Left lobe of liver (tissue), 2 donors: ENCODE data around the gene FRS2. TPM values are rescaled to one million over a fixed set of nuclear protein-coding genes. Genes with fewer than 3 reads are reported as not detected.
"Not testable (repeated sequence)": the region's sequence is repeated elsewhere in the genome, so short reads cannot be mapped to it uniquely, and the experiment has no call there.

Source experiments
- ATAC-seq: fragments of 200-7000 bp; cut with Tn5 transposase; one replicate; pipeline ENCODE4 v1.9.1; 2020; ENCODE audit warnings: mild to moderate bottlenecking, moderate library complexity
- DNase-seq: peaks from one replicate; pipeline ENCODE4 v3.0.0-alpha.2; 2020; ENCODE audit warnings: low spot score
- total RNA-seq: library from RNA; stranded (reverse); gene quantifications from one replicate; pipeline ENCODE4 v1.2.1, GENCODE V29; 2021
- donor health status: DM: no; HTN: no; CAD: no; lungs with moderate emphysema.
- donor health status: DM: no; HTN: yes; CAD: no.

The FRS2 gene
- total RNA-seq, 1 donor from 2014 or later, result 15.2 TPM

DNA sequence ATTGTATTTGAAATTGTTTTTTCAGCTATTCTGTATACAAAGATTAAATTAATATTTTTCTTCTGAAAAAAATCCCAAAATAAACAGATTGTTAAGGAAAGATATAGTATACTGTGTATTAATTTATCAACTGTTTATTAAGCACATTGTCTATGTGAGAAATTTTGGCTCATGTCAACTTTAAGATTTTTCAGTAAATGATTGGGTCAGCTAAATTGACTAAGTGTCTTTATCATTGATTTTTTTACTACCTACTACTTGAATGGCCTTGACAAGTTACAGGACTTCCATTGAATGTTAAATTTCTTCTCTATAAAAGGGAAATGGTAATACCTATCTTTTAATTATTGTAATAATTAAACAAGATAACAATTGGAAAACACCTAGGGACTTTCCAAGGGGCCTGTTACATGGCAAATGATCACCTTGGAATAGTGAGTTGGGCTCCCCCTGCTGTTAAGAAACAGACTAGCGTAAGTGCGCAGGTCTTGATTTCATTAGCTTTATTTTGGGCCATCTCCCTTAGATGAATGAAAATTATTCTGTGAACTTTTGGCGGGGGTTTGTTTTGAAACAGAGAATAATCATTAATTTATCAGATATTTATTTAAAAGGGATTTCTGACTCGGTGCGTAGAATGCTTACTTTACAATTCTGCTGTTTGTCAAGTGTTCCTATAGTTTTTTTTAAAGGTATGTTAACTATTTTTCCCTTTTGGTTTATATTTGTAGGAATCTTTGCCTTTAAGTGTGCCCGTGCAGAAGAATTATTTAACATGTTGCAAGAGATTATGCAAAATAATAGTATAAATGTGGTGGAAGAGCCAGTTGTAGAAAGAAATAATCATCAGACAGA, 100.6 kb downstream of the FRS2 start:
- DNase-seq (no peak), ATAC-seq (peak; percentile 92)

DNA sequence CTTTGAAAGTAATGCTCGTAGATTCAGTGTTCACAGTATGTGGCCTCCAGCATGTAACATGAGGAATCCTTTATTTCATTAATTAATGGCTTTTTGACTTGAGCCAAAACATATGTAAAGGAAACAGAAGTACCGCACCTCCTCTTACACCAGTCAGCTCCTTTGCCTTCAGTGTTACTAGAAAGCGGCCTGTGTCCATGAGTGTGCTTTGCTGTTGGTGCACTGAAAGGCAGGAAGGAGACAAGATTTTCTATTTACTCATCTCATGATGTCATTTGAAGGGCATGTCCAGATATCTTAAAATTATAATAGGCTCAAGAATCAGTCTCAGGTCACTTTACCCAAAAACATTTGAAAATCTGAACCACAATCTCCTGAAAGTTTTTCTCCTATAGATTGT, 105.2 kb downstream of the FRS2 start:
- DNase-seq, result no peak
- no peak for ATAC-seq

DNA sequence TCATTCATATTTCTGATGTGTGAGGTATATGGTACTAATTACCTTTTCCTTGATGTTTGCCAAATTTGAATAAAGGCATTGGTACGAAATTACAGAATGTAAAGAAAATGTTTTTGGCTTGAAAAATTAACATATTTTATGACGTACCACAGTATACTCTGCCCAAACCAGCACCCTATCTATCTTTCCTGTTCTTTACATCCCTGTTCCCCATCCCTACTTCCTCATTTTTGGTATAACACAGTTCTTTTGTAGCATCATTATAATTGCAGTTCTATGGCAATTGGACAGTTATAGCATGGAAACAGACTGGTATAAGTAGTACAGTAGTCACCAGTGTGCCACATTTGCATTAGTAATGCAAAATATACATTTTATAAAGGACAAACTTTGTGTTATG, 108.1 kb downstream of the FRS2 start:
- no peak for ATAC-seq
- no peak for DNase-seq

DNA sequence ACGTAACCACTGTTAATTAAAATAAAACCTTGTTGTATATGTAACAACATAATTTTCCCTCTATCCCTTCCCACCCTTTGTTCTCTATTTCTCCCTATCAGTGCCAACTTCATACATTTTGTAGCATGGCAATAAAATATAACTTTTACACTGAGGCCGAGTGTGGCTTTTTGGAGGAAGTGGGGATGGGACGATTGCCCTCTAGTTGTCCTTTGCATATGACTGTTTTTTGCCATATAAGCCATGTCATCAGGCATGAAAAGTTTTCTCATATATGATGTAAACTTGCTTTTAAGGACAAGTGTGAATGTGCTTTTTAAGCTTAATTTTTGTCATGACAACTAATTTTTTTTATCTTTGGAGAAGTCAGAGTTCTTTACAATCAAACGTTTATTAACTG, 108.8 kb downstream of the FRS2 start:
- no peak for DNase-seq
- ATAC-seq, result no peak

DNA sequence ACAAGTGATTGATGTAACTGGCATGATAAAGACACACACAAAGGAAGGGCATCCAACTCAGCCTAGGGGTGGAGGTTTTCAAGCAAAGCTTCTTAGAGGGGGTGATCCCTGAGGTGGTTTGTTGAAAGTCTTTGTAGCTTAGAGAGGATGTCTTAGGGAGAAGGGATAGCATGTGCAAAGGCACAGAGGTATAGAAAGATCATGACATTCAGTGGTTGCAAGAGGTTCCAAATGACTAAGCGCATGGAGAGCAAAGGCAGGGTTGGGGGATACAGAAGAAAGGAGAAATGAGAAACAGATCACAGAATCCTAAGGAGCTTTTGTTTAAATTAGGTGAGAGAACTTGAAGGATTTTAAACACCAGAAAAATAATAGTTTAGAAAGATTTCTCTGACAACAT, 109.9 kb downstream of the FRS2 start:
- DNase-seq (no peak), ATAC-seq (no peak)

DNA sequence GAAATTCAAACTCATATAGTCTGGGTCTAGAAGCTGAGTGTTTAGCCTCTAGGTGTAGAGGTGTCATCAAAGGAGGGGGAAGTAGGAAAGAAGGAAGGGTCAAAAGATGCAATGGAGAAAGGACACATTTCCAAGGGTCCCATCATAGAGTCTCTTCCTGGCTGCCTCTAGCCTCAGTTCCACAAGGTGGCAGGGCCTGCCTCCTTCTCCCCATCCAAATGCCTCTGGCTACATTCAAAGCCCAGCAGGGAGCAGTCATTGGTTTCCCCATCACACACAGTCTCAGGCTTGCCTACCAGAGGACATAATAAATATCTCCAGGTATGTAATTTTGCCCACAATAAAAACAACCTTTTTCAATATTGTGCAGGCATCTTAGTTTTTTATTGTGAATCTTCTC, 113.0 kb downstream of the FRS2 start:
- no peak for DNase-seq
- ATAC-seq, result no peak

DNA sequence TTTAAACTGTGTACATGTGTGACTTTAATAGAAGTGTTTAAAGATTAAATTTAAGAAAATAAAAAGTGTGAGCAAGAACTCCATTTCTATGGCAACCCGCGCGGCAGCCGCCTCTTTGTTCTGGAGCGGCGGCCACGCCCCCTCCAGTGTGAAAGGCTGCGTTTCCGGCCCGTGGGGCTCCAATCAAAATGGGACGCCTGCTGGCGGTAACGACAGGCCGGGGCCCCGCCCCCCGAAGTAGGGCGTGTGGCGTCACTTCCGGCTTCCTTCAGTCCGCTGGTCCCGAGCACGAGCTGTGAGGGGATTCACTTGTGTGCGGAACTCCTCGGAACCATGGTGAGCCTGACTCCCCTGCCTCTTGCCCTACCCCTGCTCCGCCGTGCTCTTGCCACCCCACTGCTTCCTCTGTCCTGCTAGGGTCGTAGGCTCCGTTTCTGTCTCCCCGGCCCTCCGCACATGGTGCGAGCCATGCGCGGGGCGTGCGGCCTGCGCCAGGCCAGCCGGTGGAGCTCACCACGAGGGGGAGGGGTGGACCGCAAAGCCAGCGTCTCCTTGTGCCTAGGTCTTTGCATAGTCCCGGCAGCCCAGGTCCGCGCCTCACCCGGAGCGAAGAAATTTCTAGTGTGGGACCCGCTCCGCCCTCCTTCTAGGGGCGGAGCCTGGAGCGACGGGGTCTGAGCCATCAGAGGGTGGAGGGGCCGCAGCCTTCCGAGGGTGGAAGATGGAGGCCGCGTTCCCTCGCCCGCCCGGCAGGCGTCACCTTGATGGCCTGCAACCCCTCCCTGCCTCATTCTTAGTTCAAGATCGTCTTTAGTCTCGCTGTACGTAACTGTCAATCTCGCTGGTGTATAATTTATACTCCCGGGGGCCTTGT, 115.2 kb downstream of the FRS2 start, which contains the start of gene CCT2:
Gene CCT2 (plus strand): TSS at position 271 of the 874 bp plus-strand sequence. CDS start 63 bp downstream, at position 334.
- ATAC-seq (peak; percentile 99), DNase-seq (peak; percentile 97)

DNA sequence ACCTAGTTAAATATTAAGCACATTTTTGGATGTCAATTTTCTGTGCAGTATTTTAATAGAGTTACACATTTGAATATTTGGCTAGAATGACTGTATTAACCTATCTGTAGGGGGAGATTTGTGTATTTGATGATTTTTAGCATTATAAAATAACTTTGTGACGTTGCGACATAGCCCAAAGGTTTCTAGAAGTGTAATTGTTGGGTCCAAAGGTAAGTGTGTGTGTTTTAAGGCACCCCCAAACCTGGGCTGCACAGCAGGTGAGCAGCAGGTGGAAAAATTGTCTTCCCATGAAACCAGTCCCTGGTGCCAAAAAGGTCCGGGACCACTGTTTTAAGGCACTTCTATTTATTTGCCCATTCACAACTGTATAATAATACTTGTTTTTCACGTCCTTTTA, 118.3 kb downstream of the FRS2 start:
- no peak for ATAC-seq
- DNase-seq, result no peak

DNA sequence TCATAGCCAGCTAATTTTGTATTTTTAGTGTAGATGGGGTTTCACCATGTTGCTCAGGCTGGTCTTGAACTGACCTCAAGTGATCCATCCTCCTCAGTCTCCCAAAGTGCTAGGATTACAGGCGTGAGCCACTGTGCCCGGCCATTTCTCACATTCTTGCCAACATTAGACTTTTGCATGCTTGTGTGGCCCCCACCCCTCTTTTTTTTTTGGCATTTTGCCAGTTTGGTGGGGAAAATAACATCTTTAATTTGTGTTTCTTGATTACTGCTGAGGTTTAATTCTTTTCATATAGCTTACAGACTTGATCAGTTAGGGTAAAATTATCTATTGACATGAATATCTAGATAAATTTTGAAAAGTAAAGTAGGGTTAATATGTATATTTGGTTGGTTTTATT, 118.9 kb downstream of the FRS2 start:
- no peak for DNase-seq
- ATAC-seq, result no peak

DNA sequence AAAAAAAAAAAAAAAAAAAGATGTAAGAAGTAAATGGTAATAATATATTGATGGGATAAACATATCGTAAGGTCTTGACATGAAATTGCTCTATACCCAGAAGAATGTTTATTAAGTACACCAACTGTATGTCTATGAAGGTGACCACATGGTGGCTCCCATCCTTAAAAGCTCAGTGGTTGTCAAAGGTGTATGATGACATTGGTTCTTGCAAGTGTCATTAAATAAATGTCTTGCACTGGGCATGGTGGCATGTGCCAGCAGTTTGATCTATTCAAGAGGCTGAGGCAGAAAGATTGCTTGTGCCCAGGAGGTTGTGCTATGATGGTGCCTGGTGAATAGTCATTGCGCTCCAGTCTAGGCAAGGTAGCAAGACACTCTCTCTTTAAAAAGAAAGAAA, 125.5 kb downstream of the FRS2 start:
- no peak for ATAC-seq
- DNase-seq, result no peak

DNA sequence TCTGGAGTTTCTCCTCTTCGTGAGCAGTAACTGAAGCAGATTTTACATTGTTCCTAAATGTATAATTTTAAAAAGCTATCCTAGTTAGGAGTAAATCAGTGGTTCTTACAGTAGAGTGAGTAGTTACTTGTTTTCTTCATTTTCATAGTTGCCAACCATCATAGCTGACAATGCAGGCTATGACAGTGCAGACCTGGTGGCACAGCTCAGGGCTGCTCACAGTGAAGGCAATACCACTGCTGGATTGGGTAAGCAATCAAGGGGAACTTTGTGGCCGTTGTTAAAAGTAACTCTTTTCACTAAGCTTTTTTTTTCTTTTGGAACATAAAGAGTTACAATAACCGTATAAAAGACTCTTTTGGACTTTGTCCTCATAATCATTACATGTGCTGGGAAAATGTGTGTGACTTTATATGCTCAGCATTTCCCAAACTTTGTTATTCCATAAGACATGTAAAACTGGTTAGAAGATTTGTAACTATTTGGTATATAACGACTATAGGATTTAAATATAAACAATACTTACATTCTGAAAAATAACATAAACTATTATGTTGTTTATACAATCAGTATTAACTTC, 128.1 kb downstream of the FRS2 start:
- peak; percentile 49 for ATAC-seq
- DNase-seq, result no peak

DNA sequence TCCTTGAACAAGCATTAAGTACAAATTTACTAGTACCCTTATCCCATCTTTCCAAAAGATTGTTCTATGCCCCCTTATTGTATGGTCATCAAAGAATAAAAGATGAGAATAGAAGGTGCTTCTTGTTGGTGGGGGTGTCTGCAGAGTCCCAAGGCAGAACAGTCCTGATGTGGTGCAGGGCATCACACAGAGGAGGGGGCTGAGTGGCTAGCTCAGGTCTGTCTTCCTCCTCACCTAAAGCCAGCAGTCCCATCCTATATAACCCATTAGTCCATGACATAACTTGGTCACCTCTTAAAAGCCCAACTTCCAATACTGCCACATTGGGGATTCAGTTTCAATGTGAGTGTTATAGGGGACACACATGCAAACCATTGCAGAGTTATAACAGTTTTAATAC, 130.6 kb downstream of the FRS2 start:
- DNase-seq, result no peak
- no peak for ATAC-seq

DNA sequence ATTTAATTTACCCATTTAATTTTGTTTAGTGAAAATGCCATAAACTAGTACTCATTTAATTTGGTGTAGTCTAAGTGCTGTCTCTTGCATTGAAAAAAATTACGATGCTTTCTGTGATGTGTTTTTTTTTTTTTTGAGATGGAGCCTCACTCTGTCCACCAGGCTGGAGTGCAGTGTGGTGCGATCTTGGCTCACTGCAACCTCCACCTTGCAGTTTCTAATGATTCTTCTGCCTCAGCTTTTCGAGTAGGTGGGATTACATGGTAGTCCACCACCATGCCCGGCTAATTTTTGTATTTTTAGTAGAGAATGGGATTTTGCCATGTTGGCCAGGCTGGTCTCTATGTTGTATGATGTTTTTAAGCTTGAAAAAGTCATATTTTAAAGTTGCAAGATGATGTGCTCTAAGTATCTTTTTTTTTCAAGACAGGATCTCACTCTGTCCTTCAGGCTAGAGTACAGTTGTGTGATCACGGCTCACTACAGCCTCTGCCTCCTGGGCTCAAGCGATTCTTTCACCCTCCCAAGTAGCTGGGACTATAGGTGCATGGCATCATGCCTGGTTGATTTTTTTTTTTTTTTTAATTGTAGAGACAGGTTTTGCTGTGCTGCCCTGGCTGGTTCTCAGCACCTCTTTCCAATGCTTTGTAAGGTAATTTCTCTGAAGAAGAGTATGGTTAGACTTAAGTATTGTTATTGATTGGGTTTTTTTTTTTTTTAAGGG, 131.9 kb downstream of the FRS2 start:
- DNase-seq (no peak), ATAC-seq (no peak)

DNA sequence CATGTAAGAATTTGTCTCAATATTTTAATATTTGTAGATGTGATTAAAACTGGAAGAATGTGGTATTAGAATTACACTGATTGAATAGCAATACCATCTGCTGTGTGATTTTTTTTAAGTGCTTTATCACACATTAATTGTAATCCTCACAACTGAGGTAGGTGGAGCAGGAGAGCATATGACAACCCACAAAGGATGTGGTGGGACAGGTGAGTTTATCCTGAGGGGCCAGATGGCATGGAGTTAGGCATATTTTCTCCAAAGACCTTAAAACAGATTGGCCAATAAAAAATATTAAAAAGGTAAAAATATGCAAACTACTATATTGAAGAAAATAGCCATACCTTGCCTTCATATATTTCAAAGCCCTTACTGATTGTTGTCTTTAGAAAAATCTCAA, 132.8 kb downstream of the FRS2 start:
- DNase-seq (no peak), ATAC-seq (no peak)

DNA sequence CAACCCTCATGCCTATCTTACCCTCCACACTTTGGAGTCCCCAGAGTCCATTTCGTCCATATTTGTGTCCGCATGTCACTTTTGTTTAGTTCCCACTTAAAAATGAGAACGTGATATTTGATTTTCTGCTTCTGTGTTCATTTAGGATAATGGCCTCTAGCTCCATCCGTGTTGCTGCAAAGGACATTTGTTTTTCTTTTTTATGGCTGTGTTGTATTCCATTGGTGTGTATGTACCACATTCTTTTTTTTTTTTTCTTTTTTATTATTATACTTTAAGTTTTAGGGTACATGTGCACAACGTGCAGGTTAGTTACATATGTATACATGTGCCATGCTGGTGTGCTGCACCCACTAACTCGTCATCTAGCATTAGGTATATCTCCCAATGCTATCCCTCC, 133.4 kb downstream of the FRS2 start:
- not testable (repeated sequence) for DNase-seq, ATAC-seq

DNA sequence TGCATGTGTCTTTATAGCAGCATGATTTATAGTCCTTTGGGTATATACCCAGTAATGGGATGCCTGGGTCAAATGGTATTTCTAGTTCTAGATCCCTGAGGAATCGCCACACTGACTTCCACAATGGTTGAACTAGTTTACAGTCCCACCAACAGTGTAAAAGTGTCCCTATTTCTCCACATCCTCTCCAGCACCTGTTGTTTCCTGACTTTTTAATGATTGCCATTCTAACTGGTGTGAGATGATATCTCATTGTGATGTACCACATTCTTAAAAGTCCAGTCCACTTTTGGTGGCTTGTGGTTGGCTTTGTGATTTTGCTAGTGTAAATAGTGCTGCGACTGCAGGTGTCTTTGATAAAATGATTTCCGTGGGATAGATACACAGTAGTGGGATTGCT, 134.1 kb downstream of the FRS2 start:
- not testable (repeated sequence) for ATAC-seq, DNase-seq

DNA sequence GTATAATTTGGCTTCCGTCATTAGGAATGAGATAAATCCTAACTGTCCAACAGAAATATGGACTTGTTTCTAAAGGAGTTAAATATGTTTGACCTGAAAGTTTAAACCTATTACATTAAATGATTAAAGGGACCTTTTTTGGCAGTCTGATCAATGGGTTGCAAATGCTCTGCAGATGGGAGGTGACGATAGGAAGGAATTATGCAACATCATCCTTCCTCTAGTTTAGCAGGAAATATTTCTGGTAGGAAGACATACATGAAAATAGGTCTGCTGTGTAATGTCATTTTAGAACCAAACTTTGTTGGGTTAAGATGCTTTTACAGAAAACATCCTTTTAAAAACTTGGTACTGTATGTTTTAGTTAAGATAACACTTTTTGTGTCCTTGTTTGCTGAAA, 137.9 kb downstream of the FRS2 start:
- ATAC-seq (no peak), DNase-seq (no peak)

DNA sequence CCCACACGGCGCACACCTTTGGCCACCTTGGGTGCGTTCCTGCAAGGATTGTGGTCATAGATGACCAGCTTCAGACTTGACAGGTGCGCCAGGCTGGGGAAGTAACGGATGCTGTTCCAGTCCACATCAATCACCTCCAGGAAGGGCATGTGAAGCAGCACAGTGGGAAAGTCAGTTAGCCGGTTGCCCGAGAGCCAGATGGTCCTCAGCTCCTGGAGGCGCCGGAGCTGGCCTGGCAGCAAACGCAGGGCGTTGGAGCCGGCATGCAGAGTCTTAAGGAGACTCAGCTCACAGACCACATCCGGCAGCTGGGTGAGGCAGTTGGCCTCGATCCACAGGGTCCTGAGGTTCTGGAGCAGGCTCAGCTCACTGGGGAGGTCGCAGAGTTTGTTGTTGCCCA, 139.9 kb downstream of the FRS2 start:
- no peak for ATAC-seq
- no peak for DNase-seq

DNA sequence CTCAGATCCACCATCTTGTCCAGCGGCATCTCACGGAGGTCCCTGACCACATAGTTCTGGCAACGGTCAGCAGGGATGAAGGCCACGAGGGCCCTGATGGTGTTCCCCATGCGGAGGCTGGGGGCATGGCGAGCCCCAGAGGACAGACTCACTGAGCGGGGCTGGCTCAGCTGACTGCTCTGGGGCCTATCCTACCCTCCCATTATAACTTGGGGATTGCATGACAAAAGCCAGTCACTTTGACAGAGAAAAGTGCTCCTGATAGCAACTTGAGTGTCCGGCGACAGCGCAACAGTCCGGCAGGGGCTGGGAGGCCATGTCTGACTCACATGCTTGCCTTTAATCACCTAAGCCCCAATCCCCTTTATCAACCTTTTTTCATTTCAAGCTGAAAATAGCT, 140.5 kb downstream of the FRS2 start, which contains the start of gene LRRC10:
Gene LRRC10 (minus strand): TSS at position 179 of the 400 bp plus-strand sequence. CDS start 69 bp downstream, at position 110.
- no peak for ATAC-seq
- DNase-seq, result no peak

DNA sequence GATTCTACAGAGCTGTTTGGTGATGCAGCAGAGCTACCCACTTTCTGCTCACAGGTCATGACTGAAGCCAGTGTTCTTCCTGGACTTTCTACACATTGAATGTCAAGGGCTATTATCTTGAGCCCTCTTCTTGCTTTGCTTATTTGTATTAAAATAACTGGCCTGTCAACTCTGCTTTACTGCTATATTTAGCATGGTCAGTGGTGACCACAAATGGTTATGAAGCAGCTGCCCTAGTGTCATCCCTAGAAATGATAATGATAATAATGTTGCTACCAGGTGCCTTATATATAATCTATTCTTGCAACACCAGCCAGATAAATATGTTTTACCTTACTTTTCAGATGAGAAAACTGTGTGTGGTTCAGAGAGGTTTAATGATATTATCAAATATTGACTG, 143.2 kb downstream of the FRS2 start:
- no peak for DNase-seq
- no peak for ATAC-seq

DNA sequence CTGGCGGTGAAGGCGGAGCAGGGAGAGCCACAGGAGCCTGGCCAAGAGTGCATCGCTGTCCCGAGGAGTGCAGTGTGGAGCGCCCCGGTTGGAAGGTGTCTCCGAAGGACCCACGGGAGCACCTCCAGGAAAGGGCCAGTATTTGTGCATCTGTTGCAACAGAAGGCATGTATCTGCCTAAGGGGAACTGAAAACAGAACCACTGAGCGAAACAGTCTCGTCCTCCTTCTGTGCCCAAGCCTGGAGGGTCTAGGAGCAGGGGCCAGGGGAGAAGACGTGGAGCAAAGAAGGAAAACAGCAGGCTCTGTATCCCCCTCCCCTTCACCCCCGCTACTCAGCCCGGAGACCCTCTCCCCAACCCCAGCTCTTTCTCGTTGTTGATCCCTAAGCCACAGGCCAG, 145.8 kb downstream of the FRS2 start:
- ATAC-seq (no peak), DNase-seq (no peak)
